Right atrium auricular region (tissue), 2 donors: Measurements from ENCODE around the gene GYS1. TPM values are rescaled to one million over a fixed set of nuclear protein-coding genes. Genes with fewer than 3 reads are reported as not detected.

Experiments
- DNase-seq: peaks from one replicate; pipeline ENCODE4 v3.0.0-alpha.2; 2019; ENCODE audit warnings: low spot score
- H3K27ac ChIP-seq, 2 donors: fragments of 200-600 bp; sonication (generic); 1 replicate in 1 of 2; 2 replicates in 1 of 2; pipeline ENCODE4 v1.5.1; 2016 to 2019
- H3K27me3 ChIP-seq, 2 donors: fragments of 200-600 bp; sonication (generic); one replicate each; pipeline versions ENCODE4 v1.5.1 to v1.6.0; 2017 to 2019
- H3K36me3 ChIP-seq: fragments of 200-600 bp; sonication (generic); one replicate; pipeline ENCODE4 v1.5.1; 2016
- H3K4me1 ChIP-seq, 2 donors: fragments of 200-600 bp; sonication (generic); one replicate each; pipeline versions ENCODE4 v1.5.1 to v1.6.0; 2017 to 2019
- H3K4me3 ChIP-seq, 2 donors: fragments of 200-600 bp; sonication (generic); 1 replicate in 1 of 2; 2 replicates in 1 of 2; pipeline ENCODE4 v1.5.1; 2017 to 2019; ENCODE audit warnings: mild to moderate bottlenecking in 1 of 2, moderate library complexity in 1 of 2
- H3K9me3 ChIP-seq, 2 donors: fragments of 200-600 bp; sonication (generic); one replicate each; pipeline ENCODE4 v1.5.1; 2019
- CTCF ChIP-seq, 2 donors: fragments of 200-600 bp; sonication (generic); IDR thresholded peaks; one replicate each; pipeline ENCODE4 v1.5.1; 2019; ENCODE audit warnings: antibody characterized with exemption in 2 of 2
- total RNA-seq, 2 donors: library from RNA; depleted of rRNA; stranded (reverse); fragments of >200 nt; gene quantifications; one replicate each; pipeline ENCODE4 v1.1.0, GENCODE V29; 2016

GYS1 gene
- total RNA-seq, 2 donors from 2014 or later, result 72.1 to 88.1 TPM

- H3K36me3 ChIP-seq, result peaks cover 61% of the 10 kb centered on the region
These were observed 17.3 kb upstream of the GYS1 start for GRCh38 chr19:49010453-49010852.

GRCh38 chr19:49009828-49010227 lies 16.7 kb upstream of the GYS1 start:
- no peak for DNase-seq
- TF ChIP-seq CTCF (IDR thresholded peaks at IDR 0.05), result no peak
- H3K36me3 ChIP-seq, result peaks cover 61% of the 10 kb centered on the region
- no peaks in the 10 kb centered on the region for H3K27me3 ChIP-seq
- no peak overlapping the region for H3K27ac ChIP-seq
- no peaks in the 10 kb centered on the region for H3K4me1 ChIP-seq
- no peaks in the 10 kb centered on the region for H3K9me3 ChIP-seq
- no peak overlapping the region for H3K4me3 ChIP-seq

More at GRCh38 chr19:49010453-49010852, 17.3 kb upstream of the GYS1 start:
- Histone ChIP-seq H3K27ac (no peak overlapping the region), H3K4me3 (no peak overlapping the region), H3K4me1 (no peaks in the 10 kb centered on the region), H3K27me3 (no peaks in the 10 kb centered on the region), H3K9me3 (no peaks in the 10 kb centered on the region)
- no peak for TF ChIP-seq CTCF (IDR thresholded peaks at IDR 0.05)
- no peak for DNase-seq

GRCh38 chr19:49006905-49007304 lies 13.8 kb upstream of the GYS1 start:
- no peak overlapping the region for H3K4me3 ChIP-seq
- no peak for TF ChIP-seq CTCF (IDR thresholded peaks at IDR 0.05)
- H3K4me1 ChIP-seq, result no peaks in the 10 kb centered on the region
- no peaks in the 10 kb centered on the region for H3K9me3 ChIP-seq
- H3K27me3 ChIP-seq, result no peaks in the 10 kb centered on the region
- no peak overlapping the region for H3K27ac ChIP-seq
- H3K36me3 ChIP-seq, result peaks cover 71% of the 10 kb centered on the region
- no peak for DNase-seq

- no peaks in the 10 kb centered on the region for H3K4me1 ChIP-seq
- H3K27ac ChIP-seq, result no peak overlapping the region
- no peaks in the 10 kb centered on the region for H3K27me3 ChIP-seq
- TF ChIP-seq CTCF (IDR thresholded peaks at IDR 0.05), result no peak
- no peak for DNase-seq
- no peak overlapping the region for H3K4me3 ChIP-seq
- no peaks in the 10 kb centered on the region for H3K9me3 ChIP-seq
- H3K36me3 ChIP-seq, result peaks cover 55% of the 10 kb centered on the region
These were observed 12.0 kb upstream of the GYS1 start for GRCh38 chr19:49004964-49005614.

GRCh38 chr19:49004133-49004532 lies 11.0 kb upstream of the GYS1 start:
- H3K36me3 ChIP-seq, result peaks cover 49% of the 10 kb centered on the region
- DNase-seq, result no peak
- no peak overlapping the region for H3K27ac ChIP-seq

More at GRCh38 chr19:49004133-49004532, 11.0 kb upstream of the GYS1 start:
- H3K4me1 ChIP-seq, result no peaks in the 10 kb centered on the region
- TF ChIP-seq CTCF (IDR thresholded peaks at IDR 0.05), result no peak
- H3K9me3 ChIP-seq, result no peaks in the 10 kb centered on the region
- H3K27me3 ChIP-seq, result no peaks in the 10 kb centered on the region
- H3K4me3 ChIP-seq, result no peak overlapping the region
